GM12878 (cell line): ENCODE results near the gene GAREM1. TPM values are rescaled to one million over a fixed set of nuclear protein-coding genes. Genes with fewer than 3 reads are reported as not detected.

ENCODE experiments used
- ATAC-seq: fragments of 200-7000 bp; cut with Tn5 transposase; 3 replicates; pipeline ENCODE4 v1.9.1; 2020; ENCODE audit warnings: mild to moderate bottlenecking, moderate library complexity
- BruUV-seq: library from RNA; stranded (reverse); fragments of 400-500 nt; replicated peaks from 2 replicates; lab custom pipeline; 2021; lab: Mats Ljungman, UMichigan
- CTCF ChIA-PET: fragments of 300-600 bp; sonication (Branson Sonifier 250); formaldehyde crosslinking; extraction: SDS; loops from one replicate; lab custom pipeline; 2021; ENCODE audit warnings: inconsistent platforms; lab: Yijun Ruan, JAX
- POLR2A ChIA-PET: fragments of 350-600 bp; formaldehyde crosslinking; extraction: SDS; loops from one replicate; lab custom pipeline; 2021; ENCODE audit warnings: inconsistent platforms; lab: Charles Lee
- RAD21 ChIA-PET: fragments of 300-600 bp; sonication (Branson Sonifier 250); formaldehyde crosslinking; loops from one replicate; lab custom pipeline; 2023; ENCODE audit warnings: antibody characterized with exemption; ENCODE audit not compliant: unreplicated experiment; lab: Charles Lee
- SMC1A ChIA-PET: fragments of 300-600 bp; sonication (Branson Sonifier 250); formaldehyde crosslinking; loops from one replicate; lab custom pipeline; 2023; ENCODE audit not compliant: unreplicated experiment, uncharacterized antibody; lab: Charles Lee
- DNase-seq: peaks from one replicate; pipeline ENCODE4 v3.0.0-alpha.2; 2011; ENCODE audit warnings: low read depth, low spot score
- FAIRE-seq: peaks from 3 replicates; lab custom pipeline; 2011; peaks lifted over from hg19 to GRCh38; lab: Jason Lieb, UNC
- H2AFZ ChIP-seq: 2 replicates; pipeline ENCODE4 v1.6.0; 2011; ENCODE audit warnings: low read depth, low read length, control low read depth; ENCODE audit not compliant: control insufficient read depth
- H3K27ac ChIP-seq: 2 replicates; pipeline ENCODE4 v1.5.1; 2011; ENCODE audit warnings: control low read depth; ENCODE audit not compliant: control insufficient read depth, insufficient read depth
- H3K27me3 ChIP-seq, 2 experiments: replicated peaks in 1 of 2; 2 replicates each; pipeline versions ENCODE4 v1.6.0 to v1.6.1; 2011; ENCODE audit warnings: low read length in 1 of 2; ENCODE audit not compliant: control insufficient read depth in 2 of 2, insufficient read depth in 2 of 2
- H3K36me3 ChIP-seq, 2 experiments: 2 replicates each; pipeline ENCODE4 v1.5.1; 2011; ENCODE audit warnings: low read length in 1 of 2; ENCODE audit not compliant: control insufficient read depth in 2 of 2, insufficient read depth in 2 of 2
- H3K4me1 ChIP-seq: 2 replicates; pipeline ENCODE4 v1.6.1; 2011; ENCODE audit warnings: mild to moderate bottlenecking, low read length, moderate library complexity, mixed read lengths; ENCODE audit not compliant: control insufficient read depth, insufficient read depth
- H3K4me2 ChIP-seq: 2 replicates; pipeline ENCODE4 v1.6.0; 2011; ENCODE audit warnings: control low read depth; ENCODE audit not compliant: control insufficient read depth, insufficient read depth
- H3K4me3 ChIP-seq: fragments of 200-600 bp; sonication (generic); 2 replicates; pipeline ENCODE4 v1.5.1; 2016
- H3K79me2 ChIP-seq: 2 replicates; pipeline ENCODE4 v1.6.0; 2011; ENCODE audit warnings: low read length; ENCODE audit not compliant: control insufficient read depth, insufficient read depth
- H3K9ac ChIP-seq: 2 replicates; pipeline ENCODE4 v1.8.0; 2011; ENCODE audit warnings: low read length, control low read depth, mixed read lengths; ENCODE audit not compliant: control insufficient read depth, insufficient read depth
- H3K9me3 ChIP-seq: replicated peaks from 3 replicates; pipeline ENCODE4 v1.5.1; 2011; ENCODE audit warnings: mild to moderate bottlenecking, low read length; ENCODE audit not compliant: control insufficient read depth, insufficient read depth
- H4K20me1 ChIP-seq: 2 replicates; pipeline ENCODE4 v1.6.0; 2011; ENCODE audit not compliant: control insufficient read depth, insufficient read depth
- EGR1 ChIP-seq, 2 experiments: IDR thresholded peaks; 1 replicate in 1 of 2; 2 replicates in 1 of 2; pipeline ENCODE4 v1.6.1; 2011 to 2012; ENCODE audit warnings: low read depth in 2 of 2, low read length in 2 of 2, borderline replicate concordance in 1 of 2, mild to moderate bottlenecking in 1 of 2, moderate library complexity in 1 of 2
- NBN ChIP-seq: fragments of 450-650 bp; IDR thresholded peaks from 2 replicates; pipeline ENCODE4 v1.6.1; 2016
- NFYB ChIP-seq: IDR thresholded peaks from 2 replicates; pipeline ENCODE4 v1.6.1; 2011; ENCODE audit warnings: low read depth, mild to moderate bottlenecking, low read length, improper control_type of control experiment, moderate library complexity; ENCODE audit not compliant: insufficient read depth
- SMAD1 ChIP-seq: fragments of 450-650 bp; IDR thresholded peaks from 2 replicates; pipeline ENCODE4 v1.6.1; 2018; ENCODE audit warnings: mild to moderate bottlenecking, low read depth; ENCODE audit not compliant: partially characterized antibody
- SP1 ChIP-seq: IDR thresholded peaks from one replicate; pipeline ENCODE4 v1.6.1; 2011; ENCODE audit warnings: low read depth, low read length
- SPI1 ChIP-seq: IDR thresholded peaks from 2 replicates; pipeline ENCODE4 v1.6.1; 2011; ENCODE audit warnings: low read depth, mild to moderate bottlenecking, low read length, moderate library complexity, borderline replicate concordance; ENCODE audit not compliant: insufficient read depth
- WRNIP1 ChIP-seq: IDR thresholded peaks from 2 replicates; pipeline ENCODE4 v1.6.1; 2011; ENCODE audit warnings: low read depth, low read length, improper control_type of control experiment, borderline replicate concordance
- ZNF207 ChIP-seq: fragments of 450-650 bp; IDR thresholded peaks from 2 replicates; pipeline ENCODE4 v1.6.1; 2014; ENCODE audit warnings: antibody characterized with exemption, mild to moderate bottlenecking, borderline replicate concordance
- ZNF217 ChIP-seq: fragments of 450-650 bp; IDR thresholded peaks from 2 replicates; pipeline ENCODE4 v1.6.1; 2017; ENCODE audit warnings: antibody characterized with exemption, mild to moderate bottlenecking
- ZNF384 ChIP-seq: IDR thresholded peaks from 2 replicates; pipeline ENCODE4 v1.6.1; 2012; ENCODE audit warnings: low read depth, mild to moderate bottlenecking, low read length, improper control_type of control experiment, borderline replicate concordance
- WGBS: methylation state at CpG from one replicate; pipeline ENCODE4 v1.1.6; 2016; ENCODE audit warnings: low lambda C conversion rate; ENCODE audit not compliant: insufficient replicate concordance, insufficient coverage; ENCODE audit errors: missing lambda C conversion rate; 5-methylcytosine and 5-hydroxymethylcytosine counted together
- in situ Hi-C: fragments of 300-500 bp; cut with MboI; formaldehyde crosslinking; loops from 9 replicates; pipeline ENCODE4 v1.14.3; 2018; ENCODE audit warnings: mixed read lengths
- intact Hi-C: fragments of 100-400 bp; cut with micrococcal nuclease; formaldehyde crosslinking; loops from one replicate; pipeline ENCODE4 v1.14.2; 2022; ENCODE audit not compliant: unreplicated experiment
- polyA plus RNA-seq, 11 experiments: library from polyadenylated mRNA; depleted of rRNA in 4 of 11; unstranded in 6 of 11; stranded (reverse) in 5 of 11; fragments of >200 nt; fragmentation: Nextera tagmentation in 4 of 11; fragmentation: Illumina TruSeq in 1 of 11; extraction: Ambion mirVana in 4 of 11; extraction: Trizol in 1 of 11; gene quantifications; 1 replicate in 1 of 11; 2 replicates in 10 of 11; pipeline versions ENCODE4 v1.2.1 to v1.2.3, GENCODE V29; 2011 to 2016; ENCODE audit warnings: inconsistent platforms in 2 of 11, missing spikeins in 2 of 11, low read depth in 1 of 11
- total RNA-seq, 4 experiments: library from RNA; depleted of rRNA in 3 of 4; stranded (reverse); fragments of >200 nt in 3 of 4; fragmentation: Illumina TruSeq in 1 of 4; extraction: Trizol in 1 of 4; gene quantifications; 2 replicates each; pipeline versions ENCODE4 v1.2.1 to v1.2.3, GENCODE V29; 2013 to 2021
- TF ChIP-seq, protein P1 (sequence below): IDR thresholded peaks from 2 replicates; pipeline ENCODE4 v1.6.1; 2011; ENCODE audit warnings: borderline replicate concordance, low read depth, mild to moderate bottlenecking, moderate library complexity, low read length; ENCODE audit not compliant: insufficient read depth, poor library complexity, severe bottlenecking
- TF ChIP-seq, protein P2 (sequence below): IDR thresholded peaks from 2 replicates; pipeline ENCODE4 v1.6.1; 2012; ENCODE audit warnings: improper control_type of control experiment, low read depth, low read length; ENCODE audit not compliant: insufficient replicate concordance
- TF ChIP-seq, protein P3 (sequence below): IDR thresholded peaks from 2 replicates; pipeline ENCODE4 v1.6.1; 2011; ENCODE audit warnings: mild to moderate bottlenecking, low read depth, low read length, moderate library complexity; ENCODE audit not compliant: insufficient replicate concordance
- TF ChIP-seq, protein P4 (sequence below): fragments of 450-650 bp; IDR thresholded peaks from 2 replicates; pipeline ENCODE4 v1.6.1; 2017; ENCODE audit warnings: low read depth, mild to moderate bottlenecking, moderate library complexity

GAREM1 gene
- total and polyA plus RNA-seq, 10 of the 15 experiments (the other 5 are each of a cell fraction or from before 2014, with no cell fraction given), result 0.05 to 0.29 (median 0.05) TPM; not detected in 7

DNA sequence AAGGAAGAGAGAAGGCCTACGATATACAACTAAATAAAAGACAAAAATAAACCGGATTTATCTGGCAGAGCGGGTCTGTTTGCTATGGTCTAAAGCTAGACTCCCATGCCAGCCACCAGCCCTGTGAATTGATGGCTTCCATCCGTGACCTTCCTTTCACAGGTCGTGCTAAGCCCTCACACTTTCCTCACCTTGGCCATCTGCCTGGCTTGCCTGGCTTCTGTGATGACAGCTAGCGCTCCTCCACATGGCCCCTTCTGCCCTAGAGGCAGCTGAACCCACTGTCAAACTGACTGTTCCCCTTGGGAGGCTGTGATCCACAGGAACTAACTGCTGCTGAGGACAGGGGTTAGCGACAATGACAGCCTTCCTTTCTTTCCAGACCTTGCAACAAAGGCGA, 32.5 kb downstream of the GAREM1 start:
- Histone ChIP-seq H3K27ac (no peak overlapping the region), H3K9me3 (no peaks in the 10 kb centered on the region), H3K27me3 (peaks cover 0 to 2% of the 10 kb centered on the region in 2 experiments; a peak in 2 of 4 replicates), H3K4me3 (no peak overlapping the region), H2AFZ (no peak overlapping the region), H4K20me1 (no peaks in the 10 kb centered on the region), H3K4me2 (no peak overlapping the region), H3K36me3 (no peaks in the 10 kb centered on the region), H3K79me2 (no peaks in the 10 kb centered on the region), H3K4me1 (no peaks in the 10 kb centered on the region), H3K9ac (no peak overlapping the region)
- ChIA-PET RAD21 (no interaction called here), POLR2A (no interaction called here), CTCF (no interaction called here), SMC1A (no interaction called here)
- TF ChIP-seq NFYB, result no peak
- TF ChIP-seq SPI1, result no peak
- TF ChIP-seq, protein P1, sequence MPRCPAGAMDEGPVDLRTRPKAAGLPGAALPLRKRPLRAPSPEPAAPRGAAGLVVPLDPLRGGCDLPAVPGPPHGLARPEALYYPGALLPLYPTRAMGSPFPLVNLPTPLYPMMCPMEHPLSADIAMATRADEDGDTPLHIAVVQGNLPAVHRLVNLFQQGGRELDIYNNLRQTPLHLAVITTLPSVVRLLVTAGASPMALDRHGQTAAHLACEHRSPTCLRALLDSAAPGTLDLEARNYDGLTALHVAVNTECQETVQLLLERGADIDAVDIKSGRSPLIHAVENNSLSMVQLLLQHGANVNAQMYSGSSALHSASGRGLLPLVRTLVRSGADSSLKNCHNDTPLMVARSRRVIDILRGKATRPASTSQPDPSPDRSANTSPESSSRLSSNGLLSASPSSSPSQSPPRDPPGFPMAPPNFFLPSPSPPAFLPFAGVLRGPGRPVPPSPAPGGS, result no peak
- no peak for TF ChIP-seq SMAD1
- TF ChIP-seq, protein P2, sequence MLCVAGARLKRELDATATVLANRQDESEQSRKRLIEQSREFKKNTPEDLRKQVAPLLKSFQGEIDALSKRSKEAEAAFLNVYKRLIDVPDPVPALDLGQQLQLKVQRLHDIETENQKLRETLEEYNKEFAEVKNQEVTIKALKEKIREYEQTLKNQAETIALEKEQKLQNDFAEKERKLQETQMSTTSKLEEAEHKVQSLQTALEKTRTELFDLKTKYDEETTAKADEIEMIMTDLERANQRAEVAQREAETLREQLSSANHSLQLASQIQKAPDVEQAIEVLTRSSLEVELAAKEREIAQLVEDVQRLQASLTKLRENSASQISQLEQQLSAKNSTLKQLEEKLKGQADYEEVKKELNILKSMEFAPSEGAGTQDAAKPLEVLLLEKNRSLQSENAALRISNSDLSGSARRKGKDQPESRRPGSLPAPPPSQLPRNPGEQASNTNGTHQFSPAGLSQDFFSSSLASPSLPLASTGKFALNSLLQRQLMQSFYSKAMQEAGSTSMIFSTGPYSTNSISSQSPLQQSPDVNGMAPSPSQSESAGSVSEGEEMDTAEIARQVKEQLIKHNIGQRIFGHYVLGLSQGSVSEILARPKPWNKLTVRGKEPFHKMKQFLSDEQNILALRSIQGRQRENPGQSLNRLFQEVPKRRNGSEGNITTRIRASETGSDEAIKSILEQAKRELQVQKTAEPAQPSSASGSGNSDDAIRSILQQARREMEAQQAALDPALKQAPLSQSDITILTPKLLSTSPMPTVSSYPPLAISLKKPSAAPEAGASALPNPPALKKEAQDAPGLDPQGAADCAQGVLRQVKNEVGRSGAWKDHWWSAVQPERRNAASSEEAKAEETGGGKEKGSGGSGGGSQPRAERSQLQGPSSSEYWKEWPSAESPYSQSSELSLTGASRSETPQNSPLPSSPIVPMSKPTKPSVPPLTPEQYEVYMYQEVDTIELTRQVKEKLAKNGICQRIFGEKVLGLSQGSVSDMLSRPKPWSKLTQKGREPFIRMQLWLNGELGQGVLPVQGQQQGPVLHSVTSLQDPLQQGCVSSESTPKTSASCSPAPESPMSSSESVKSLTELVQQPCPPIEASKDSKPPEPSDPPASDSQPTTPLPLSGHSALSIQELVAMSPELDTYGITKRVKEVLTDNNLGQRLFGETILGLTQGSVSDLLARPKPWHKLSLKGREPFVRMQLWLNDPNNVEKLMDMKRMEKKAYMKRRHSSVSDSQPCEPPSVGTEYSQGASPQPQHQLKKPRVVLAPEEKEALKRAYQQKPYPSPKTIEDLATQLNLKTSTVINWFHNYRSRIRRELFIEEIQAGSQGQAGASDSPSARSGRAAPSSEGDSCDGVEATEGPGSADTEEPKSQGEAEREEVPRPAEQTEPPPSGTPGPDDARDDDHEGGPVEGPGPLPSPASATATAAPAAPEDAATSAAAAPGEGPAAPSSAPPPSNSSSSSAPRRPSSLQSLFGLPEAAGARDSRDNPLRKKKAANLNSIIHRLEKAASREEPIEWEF, result no peak
- no peak for TF ChIP-seq NBN
- no peak for TF ChIP-seq ZNF217
- no peak for TF ChIP-seq EGR1 (IDR thresholded peaks at IDR 0.05; ENCODE audit: borderline replicate concordance in 1 of 2, low read depth in 2 of 2, low read length in 2 of 2)
- TF ChIP-seq ZNF384, result no peak
- no peak for TF ChIP-seq WRNIP1
- TF ChIP-seq SP1, result no peak
- TF ChIP-seq, protein P3, sequence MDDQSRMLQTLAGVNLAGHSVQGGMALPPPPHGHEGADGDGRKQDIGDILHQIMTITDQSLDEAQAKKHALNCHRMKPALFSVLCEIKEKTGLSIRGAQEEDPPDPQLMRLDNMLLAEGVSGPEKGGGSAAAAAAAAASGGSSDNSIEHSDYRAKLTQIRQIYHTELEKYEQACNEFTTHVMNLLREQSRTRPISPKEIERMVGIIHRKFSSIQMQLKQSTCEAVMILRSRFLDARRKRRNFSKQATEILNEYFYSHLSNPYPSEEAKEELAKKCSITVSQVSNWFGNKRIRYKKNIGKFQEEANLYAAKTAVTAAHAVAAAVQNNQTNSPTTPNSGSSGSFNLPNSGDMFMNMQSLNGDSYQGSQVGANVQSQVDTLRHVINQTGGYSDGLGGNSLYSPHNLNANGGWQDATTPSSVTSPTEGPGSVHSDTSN, result no peak
- TF ChIP-seq ZNF207, result no peak
- TF ChIP-seq, protein P4, sequence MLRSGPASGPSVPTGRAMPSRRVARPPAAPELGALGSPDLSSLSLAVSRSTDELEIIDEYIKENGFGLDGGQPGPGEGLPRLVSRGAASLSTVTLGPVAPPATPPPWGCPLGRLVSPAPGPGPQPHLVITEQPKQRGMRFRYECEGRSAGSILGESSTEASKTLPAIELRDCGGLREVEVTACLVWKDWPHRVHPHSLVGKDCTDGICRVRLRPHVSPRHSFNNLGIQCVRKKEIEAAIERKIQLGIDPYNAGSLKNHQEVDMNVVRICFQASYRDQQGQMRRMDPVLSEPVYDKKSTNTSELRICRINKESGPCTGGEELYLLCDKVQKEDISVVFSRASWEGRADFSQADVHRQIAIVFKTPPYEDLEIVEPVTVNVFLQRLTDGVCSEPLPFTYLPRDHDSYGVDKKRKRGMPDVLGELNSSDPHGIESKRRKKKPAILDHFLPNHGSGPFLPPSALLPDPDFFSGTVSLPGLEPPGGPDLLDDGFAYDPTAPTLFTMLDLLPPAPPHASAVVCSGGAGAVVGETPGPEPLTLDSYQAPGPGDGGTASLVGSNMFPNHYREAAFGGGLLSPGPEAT, result no peak
- intact Hi-C loops (no loop called here), in situ Hi-C loops (no loop called here)
- FAIRE-seq (no peak), DNase-seq (no peak), ATAC-seq (no peak)
- BruUV-seq, result no TSS peak
- WGBS, result 3% methylated on average over 8 of the region's 8 CpGs
